GM18858 (cell line): Measurements from ENCODE around the gene KMT2C.

Source experiments
- ATAC-seq: cut with Tn5 transposase; IDR thresholded peaks from one replicate; pipeline ENCODE4 v1.9.1; 2021; ENCODE audit not compliant: unreplicated experiment

The KMT2C gene

DNA sequence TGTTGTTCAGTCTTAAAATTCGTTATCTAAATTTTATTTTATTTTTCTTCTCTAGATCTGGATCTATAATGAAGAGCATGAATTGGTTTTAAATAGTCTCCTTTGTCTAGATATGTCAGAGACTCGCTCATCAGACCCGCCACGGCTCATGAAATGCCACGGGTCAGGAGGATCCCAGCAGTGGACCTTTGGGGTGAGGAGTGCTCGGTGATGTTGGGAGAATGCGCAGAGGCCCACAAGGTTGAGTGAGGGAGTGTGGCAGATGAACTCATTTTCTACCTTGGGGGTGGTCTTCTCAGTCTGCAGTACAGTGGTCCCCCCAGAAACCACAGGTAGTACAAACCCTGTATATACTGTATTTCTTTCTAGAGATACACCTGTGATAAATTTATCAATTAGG is 315.0 kb downstream of the KMT2C start:
- ATAC-seq = no peak

GRCh38 chr7:152120210-152120609 is 315.6 kb downstream of the KMT2C start:
- no peak for ATAC-seq

DNA sequence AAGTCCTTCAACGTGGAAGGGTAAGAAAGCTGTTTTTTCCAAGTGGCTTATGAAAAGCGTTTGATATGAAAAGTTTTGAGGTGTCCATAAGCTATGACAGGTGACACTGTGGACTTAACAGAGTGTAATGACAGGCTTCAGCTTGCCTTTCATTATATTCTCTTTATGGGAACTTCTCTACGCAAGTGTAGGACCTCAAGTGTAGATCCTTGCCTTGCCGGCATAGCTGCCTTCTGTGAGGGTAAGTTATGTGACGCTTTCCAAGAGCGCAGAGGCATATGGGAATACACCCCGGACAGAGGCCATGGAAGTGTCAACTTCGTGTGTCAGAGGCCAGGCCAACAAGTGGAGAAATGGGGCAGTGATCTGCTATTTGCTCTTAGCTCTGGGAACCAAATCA is 318.4 kb downstream of the KMT2C start:
- no peak for ATAC-seq

DNA sequence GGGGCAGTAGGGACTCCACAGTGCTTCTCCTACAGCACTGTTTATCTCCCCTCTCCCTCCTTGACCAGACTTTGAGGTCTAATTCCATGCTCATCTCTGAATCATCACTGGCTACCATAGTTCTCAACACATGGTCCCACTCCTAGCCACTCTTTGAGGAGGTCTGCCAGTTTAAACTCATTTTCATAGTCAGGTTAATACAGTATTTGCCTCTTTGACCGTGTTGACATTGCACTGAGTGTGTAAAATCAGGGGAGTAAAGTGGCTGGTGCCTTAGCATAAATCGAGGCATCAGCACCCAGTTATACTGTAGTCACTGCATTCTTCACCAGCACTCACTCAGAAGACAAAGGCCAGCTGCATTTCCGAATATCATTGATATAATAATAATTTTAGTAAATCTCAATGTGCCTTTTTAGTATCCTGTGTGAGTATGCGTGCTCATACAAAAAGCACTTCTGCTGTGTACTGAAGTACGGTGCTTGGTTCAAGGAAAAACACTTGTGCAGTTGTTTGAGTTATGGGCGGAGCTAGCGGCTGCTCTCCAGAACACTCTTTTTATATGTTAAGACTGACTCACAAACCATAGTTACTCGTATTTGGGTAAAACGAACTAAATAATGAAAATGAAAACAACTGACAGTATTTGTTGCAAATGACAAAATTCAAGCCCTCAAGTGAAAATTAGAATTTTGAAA is 320.6 kb downstream of the KMT2C start:
- ATAC-seq = no peak

DNA sequence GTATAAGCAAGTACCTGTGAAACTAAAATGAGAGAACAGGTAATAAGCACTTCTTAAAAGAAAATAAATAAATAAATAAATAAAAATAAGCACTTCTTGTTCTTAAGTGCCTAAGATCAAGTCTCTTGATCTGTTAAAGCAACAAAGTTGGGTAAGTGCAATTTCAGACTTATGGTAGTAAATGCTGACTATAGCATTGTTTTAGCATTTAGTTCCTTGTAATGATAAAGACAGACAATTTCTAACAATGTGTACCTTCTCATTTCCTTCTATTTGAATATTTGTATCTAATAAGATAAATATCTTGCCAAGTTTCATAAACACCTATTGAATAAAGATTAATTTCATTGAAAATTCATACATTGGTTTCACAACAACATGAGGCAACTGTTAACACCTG is 323.0 kb downstream of the KMT2C start:
- no peak for ATAC-seq

DNA sequence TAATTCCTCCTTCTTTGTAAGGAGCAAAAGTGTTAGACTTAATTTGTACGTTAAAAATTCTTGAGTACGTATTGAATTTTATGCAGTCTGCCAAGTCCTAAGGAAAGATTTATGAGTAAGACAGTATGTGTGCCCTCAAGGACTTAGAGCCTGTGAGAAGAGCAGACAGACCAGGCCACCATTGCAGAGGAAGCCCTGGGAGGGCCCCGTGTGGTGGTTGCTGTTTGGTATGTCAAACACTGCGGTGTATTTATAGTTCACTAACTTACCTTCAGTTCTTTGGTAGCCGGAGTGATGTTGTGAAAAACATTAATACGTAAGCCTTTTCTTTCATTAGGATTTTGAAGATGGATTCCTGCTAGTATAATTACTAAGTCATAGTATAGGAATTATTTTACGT is 327.4 kb downstream of the KMT2C start:
- ATAC-seq = no peak

GRCh38 chr7:152107945-152108344 is 327.9 kb downstream of the KMT2C start:
- no peak for ATAC-seq

GRCh38 chr7:152106990-152107389 is 328.8 kb downstream of the KMT2C start:
- no peak for ATAC-seq

DNA sequence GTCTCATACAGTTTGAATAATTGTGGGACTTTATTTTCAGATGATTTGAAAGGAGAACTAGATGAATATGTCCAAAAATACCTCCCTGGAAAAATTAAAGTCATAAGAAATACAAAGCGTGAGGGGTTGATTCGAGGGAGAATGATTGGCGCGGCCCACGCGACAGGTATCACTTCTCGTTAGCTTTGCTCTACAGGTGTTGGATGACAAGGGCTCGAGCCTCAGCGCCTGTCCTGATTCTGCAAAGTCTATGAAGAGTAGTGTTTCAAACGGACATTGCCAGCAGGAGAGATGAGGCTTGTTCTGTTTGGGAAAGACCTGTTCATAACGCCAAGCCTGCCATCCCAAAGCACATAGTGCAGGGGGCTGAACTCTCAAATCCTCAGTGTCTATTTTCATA is 330.6 kb downstream of the KMT2C start:
- no peak for ATAC-seq

DNA sequence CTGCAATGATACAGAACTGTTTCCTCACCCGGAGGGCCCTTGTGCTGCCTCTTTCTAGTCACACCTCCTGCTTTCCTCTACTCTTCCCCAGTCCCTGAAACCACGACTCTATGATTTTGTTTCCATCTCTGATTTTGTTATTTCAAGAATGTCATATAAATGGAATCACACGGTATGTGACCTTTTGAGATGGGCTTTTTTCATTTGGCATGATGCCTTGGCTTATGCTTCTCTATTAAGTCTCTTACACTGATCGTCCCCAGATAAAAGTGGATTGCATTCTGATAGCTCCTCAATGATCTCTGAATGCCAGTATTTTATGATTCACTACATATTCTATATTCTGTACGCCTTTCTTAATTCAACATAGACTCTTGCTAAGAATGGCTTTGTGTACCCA is 332.1 kb downstream of the KMT2C start:
- no peak for ATAC-seq

GRCh38 chr7:152103066-152103465 is 332.7 kb downstream of the KMT2C start:
- no peak for ATAC-seq

GRCh38 chr7:152097330-152097729 is 338.5 kb downstream of the KMT2C start:
- no peak for ATAC-seq

- ATAC-seq = no peak
Measured at GRCh38 chr7:152095771-152096170, 340.0 kb downstream of the KMT2C start.

GRCh38 chr7:152093717-152094116 is 342.1 kb downstream of the KMT2C start:
- ATAC-seq = no peak

- no peak for ATAC-seq
Measured at GRCh38 chr7:152090747-152091146, 345.1 kb downstream of the KMT2C start.

DNA sequence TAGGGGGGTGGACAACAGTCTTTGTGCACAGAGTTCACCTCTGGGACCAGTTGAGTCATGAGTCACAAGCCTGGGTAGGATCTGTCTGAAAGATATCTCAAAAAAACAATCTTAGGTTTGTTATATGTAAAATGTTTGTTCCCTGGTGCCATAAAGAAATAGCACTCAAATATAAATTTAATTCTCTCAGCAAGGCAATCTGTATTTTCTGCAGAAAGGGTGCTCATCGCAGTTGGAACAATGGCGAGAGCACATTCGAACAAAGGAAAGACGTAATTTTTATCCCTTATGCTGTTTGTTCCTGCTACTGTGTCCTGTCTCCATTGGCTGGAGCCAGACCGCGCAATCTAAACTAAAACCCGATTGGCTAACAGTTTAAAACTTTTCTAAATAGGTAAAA is 346.6 kb downstream of the KMT2C start:
- ATAC-seq = no peak

- ATAC-seq = no peak
Measured at GRCh38 chr7:152086513-152086912, 349.3 kb downstream of the KMT2C start.

DNA sequence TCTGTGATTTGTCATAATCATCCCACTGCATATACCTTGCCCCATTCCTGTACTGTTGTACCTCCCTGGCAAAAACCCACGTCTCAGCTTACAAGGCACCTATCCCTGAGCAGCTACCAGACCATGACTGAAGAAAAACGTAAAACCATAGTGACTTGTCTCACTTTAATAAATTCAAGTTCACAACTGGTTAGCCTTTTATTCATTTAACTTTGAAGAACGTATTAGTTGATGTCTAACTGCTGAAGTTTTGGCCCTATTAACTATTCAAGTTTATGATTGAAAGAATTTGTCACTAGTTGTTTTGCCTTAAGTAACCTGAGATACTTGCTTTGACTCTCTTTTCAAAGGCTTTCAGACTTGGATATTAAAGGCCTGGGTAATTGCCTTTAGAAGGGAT is 350.7 kb downstream of the KMT2C start:
- ATAC-seq = no peak
